GM21515 (cell line): ENCODE results near the gene JAK3.
A peak's percentile ranks its signal among the peaks of the same experiment; 100 is the strongest.
"Not testable (repeated sequence)": the region's sequence is repeated elsewhere in the genome, so short reads cannot be mapped to it uniquely, and the experiment has no call there.

Experiments
- ATAC-seq: cut with Tn5 transposase; IDR thresholded peaks from one replicate; pipeline ENCODE4 v1.9.1; 2021; ENCODE audit not compliant: unreplicated experiment

The JAK3 gene

DNA sequence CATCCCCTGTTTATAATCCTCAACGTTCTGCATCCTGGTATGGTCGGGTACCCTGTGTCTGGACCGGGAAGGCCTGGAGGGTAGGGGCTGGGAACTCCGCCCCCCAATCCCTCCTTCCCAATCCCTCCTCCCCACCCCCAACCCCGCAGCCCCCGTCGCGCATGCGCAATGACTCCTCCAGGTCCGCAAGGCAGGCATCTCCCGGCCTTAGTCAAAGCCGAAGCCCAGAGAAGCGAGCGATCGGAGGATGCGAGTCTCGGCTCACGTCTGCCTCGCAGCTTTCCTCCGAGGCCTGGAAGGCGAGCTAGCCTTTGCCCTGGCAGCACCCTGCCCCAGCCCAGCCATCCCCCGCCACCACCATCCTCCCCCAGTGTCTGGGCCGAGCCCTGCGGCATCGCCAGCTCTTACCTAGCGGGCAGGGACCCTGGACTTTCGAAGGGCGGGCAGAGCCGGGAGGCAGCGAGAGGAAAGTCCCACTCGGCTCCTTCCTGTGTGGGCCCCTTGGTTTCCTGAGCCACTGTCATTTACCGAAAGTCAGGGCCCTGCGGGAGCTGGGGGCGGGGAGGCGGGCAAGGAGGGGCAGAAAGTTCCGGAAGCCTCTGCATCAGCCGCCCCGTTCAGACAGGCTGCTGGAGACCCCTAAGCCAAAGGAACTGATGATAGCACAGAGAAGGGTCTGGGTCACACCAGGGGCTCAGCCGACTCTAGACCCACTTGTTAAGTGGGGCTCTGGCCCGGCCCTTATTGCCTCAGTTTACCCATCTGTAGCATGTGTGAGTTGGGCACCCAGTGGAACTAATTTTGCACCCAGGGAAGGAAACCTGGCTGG is at the start of gene JAK3:
TSS of gene JAK3 (minus strand) at position 445 of the 829 bp plus-strand sequence. CDS start 3,565 bp downstream, outside the sequence.
- peak; percentile 45 for ATAC-seq

DNA sequence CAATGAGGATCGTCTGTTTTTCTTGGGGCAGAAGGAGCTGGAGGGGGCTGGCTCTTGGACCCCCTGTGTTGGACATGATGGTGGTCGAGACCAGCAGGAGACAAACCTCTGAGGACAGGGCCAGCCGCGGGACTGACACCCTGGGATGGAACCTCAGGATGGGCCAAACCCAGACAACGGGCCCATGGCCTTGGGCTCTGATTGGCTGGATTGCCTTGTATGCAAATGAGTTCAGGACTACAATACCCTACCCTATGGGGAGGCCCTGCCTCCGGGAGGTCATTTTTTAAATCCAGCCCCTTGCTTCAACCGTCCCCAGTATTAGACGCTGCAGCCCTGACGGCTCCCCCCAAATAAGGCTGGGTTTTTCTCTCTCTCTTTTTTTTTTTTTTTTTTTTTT is 46.0 kb upstream of the JAK3 start:
- no peak for ATAC-seq

- no peak for ATAC-seq
Observed at GRCh38 chr19:17889609-17890214, 41.9 kb upstream of the JAK3 start.

GRCh38 chr19:17888260-17888659 is 40.5 kb upstream of the JAK3 start:
- ATAC-seq = no peak

- not testable (repeated sequence) for ATAC-seq
Observed at GRCh38 chr19:17887221-17887620, 39.4 kb upstream of the JAK3 start.

DNA sequence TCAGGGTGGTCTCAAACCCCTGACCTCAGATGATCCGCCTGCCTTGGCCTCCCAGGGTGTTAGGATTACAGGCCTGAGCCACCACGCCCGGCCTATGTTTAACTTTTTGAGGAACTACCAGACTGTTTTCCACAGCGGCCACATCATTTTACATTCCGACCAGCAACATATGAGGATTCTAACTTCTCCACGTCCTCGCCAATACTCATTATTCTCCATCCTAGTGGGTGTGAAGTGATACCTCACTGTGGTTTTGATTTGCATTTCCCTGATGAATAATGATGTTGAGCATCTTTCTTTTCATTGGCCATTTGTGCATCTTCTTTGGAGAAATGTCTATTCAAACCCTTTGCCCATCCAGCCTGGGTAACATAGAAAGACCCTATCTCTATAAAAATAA is 38.7 kb upstream of the JAK3 start:
- no peak for ATAC-seq

DNA sequence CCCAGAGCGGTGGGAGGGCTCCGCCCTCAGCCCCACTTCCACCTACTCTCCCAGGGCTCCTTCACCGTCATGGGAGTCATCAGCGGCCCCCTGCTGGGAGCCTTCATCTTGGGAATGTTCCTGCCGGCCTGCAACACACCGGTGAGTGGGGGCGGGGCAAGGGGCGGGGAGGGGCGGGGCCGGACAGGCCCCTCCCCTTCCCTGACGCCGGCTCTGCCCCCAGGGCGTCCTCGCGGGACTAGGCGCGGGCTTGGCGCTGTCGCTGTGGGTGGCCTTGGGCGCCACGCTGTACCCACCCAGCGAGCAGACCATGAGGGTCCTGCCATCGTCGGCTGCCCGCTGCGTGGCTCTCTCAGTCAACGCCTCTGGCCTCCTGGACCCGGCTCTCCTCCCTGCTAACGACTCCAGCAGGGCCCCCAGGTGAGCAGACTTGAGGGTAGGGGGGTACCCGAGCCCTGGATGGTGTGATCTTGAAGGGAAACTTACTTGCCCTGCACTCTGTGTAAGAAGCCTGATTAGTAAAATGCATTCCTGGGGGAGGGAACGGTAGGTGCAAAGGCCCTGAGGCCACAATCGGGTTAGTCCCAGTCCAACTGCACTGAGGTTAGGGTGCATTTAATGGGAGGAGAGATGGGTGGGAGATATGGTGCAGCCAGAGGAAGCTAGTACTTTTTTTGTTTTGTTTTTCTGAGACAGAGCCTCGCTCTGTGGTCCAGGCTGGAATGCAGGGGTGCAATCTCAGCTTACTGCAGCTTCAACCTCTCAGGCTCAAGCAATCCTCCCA is 36.0 kb upstream of the JAK3 start:
- no peak for ATAC-seq

DNA sequence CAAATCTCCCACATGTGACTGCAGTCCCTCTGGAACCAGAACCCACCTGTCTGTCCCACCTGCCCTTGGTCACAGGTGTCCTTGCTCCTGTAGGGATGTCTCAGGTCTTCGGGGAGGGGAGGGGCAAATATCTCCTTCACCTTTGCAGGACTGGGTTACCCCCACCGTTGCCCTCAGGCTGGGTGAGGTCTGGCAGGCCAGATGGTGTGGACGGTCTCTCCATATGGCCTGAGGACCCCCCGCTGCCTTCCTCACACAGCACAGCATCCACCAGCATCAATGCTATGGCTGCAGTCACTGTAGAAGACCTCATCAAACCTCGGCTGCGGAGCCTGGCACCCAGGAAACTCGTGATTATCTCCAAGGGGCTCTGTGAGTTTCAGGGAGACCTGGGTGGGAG is 33.9 kb upstream of the JAK3 start:
- no peak for ATAC-seq

- no peak for ATAC-seq
Observed at GRCh38 chr19:17879466-17879865, 31.7 kb upstream of the JAK3 start.

DNA sequence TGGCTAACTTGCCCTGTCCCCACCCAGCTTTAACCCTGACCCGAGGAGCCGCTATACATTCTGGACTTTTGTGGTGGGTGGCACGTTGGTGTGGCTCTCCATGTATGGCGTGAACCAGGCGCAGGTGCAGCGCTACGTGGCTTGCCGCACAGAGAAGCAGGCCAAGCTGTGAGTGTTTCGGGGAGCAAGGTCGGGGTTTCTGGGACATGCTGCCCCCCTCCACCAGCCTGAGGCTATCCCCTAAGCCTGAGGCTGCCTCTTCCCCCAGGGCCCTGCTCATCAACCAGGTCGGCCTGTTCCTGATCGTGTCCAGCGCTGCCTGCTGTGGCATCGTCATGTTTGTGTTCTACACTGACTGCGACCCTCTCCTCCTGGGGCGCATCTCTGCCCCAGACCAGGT is 29.9 kb upstream of the JAK3 start:
- ATAC-seq = no peak

DNA sequence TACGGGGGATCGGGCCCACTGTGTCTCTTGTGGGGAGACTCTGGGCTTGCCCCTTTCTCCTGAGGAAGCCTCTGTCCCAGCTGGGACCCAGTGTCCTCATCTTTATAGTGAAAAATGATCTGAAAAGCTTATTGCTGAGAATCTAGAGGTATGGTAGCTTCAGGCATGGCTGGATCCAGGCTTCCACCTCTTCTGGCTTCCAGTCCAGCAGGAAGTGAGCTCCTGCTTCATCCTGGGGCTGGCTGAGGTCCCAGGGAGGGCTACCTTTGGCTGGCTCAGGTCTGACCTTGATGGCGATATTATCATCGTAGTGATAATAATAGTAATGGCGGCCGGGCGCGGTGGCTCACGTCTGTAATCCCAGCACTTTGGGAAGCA is 27.0 kb upstream of the JAK3 start:
- no peak for ATAC-seq

- ATAC-seq = no peak
Observed at GRCh38 chr19:17873786-17874757, 26.3 kb upstream of the JAK3 start.

DNA sequence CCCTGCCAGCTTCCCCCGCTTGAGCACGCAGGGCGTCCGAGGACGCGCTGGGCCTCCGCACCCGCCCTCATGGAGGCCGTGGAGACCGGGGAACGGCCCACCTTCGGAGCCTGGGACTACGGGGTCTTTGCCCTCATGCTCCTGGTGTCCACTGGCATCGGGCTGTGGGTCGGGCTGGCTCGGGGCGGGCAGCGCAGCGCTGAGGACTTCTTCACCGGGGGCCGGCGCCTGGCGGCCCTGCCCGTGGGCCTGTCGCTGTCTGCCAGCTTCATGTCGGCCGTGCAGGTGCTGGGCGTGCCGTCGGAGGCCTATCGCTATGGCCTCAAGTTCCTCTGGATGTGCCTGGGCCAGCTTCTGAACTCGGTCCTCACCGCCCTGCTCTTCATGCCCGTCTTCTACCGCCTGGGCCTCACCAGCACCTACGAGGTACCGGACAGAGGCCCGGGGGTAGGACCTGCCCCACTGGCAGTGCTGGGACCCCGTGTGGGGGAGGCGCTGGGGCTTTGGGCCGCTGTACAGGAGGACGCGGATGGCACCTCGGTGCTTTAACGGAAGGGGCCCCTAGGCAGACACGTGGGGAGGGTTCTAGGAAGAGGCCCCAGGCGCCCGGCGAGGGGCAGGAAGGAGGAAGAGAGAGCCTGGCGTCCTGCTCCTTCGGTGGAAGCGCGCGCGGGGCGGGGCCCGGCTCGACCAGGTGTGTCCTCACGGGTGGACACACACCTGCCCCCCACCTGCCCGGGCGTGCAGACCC is 24.6 kb upstream of the JAK3 start:
- ATAC-seq = no peak

DNA sequence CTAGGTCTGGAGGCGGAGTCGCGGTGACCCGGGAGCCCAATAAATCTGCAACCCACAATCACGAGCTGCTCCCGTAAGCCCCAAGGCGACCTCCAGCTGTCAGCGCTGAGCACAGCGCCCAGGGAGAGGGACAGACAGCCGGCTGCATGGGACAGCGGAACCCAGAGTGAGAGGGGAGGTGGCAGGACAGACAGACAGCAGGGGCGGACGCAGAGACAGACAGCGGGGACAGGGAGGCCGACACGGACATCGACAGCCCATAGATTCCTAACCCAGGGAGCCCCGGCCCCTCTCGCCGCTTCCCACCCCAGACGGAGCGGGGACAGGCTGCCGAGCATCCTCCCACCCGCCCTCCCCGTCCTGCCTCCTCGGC is 24.1 kb upstream of the JAK3 start, which contains the start of gene SLC5A5:
TSS of gene SLC5A5 (plus strand) at position 68 of the 373 bp plus-strand sequence. CDS start 375 bp downstream, outside the sequence.
- no peak for ATAC-seq

DNA sequence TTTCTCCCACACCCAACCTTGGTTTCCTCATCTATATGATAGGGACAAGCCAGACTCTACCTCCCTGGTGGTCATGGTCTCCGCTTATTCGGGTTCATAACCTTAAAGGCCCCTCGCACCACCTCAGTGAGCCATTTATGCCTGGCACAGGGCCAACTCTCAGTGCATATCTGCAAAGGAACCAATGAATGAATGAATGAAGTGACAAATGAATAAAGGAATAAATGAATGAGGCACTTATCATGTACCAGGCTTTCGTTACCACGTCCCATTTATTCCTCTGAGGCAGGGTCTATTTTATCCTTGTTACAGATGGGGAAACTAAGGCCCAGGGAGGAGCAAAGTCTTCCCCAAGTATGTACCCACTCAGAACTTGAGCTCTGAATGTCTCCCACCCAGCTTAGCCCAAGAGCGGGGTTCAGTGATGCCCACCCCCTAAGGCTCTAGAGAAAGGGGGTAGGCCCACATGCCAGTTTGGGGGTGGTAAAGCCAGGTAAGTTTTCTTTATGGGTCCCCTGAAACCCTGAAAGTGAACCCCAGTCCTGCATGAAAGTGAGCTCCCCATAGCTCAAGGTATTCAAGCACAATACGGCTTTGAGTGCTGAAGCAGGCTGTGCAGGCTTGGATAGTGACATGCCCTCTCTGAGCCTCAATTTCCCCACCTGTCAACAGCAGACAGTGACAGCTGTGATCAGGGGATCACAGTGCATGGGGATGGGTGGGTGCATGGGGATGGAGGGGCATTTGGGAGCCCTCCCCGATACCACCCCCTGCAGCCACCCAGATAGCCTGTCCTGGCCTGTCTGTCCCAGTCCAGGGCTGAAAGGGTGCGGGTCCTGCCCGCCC is 23.5 kb upstream of the JAK3 start:
- ATAC-seq = no peak

- ATAC-seq = no peak
Observed at GRCh38 chr19:17869114-17869608, 21.4 kb upstream of the JAK3 start.

- ATAC-seq = no peak
Observed at GRCh38 chr19:17868669-17869068, 20.9 kb upstream of the JAK3 start.

- ATAC-seq = no peak
Observed at GRCh38 chr19:17866964-17867486, 19.2 kb upstream of the JAK3 start.
